ENCODE measurements around the gene FAM163A.

- TF ChIP-seq, protein P1, sequence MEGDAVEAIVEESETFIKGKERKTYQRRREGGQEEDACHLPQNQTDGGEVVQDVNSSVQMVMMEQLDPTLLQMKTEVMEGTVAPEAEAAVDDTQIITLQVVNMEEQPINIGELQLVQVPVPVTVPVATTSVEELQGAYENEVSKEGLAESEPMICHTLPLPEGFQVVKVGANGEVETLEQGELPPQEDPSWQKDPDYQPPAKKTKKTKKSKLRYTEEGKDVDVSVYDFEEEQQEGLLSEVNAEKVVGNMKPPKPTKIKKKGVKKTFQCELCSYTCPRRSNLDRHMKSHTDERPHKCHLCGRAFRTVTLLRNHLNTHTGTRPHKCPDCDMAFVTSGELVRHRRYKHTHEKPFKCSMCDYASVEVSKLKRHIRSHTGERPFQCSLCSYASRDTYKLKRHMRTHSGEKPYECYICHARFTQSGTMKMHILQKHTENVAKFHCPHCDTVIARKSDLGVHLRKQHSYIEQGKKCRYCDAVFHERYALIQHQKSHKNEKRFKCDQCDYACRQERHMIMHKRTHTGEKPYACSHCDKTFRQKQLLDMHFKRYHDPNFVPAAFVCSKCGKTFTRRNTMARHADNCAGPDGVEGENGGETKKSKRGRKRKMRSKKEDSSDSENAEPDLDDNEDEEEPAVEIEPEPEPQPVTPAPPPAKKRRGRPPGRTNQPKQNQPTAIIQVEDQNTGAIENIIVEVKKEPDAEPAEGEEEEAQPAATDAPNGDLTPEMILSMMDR (IDR thresholded peaks at IDR 0.05) = no peak
- TF ChIP-seq POLR2A (IDR thresholded peaks at IDR 0.05) = no peak
These were observed 7.5 kb downstream of the FAM163A start for GRCh38 chr1:179750630-179751029.

Data from uterus (tissue), 2 donors.